ENCODE measurements around the gene WWOX. TPM values are rescaled to one million over a fixed set of nuclear protein-coding genes. Genes with fewer than 3 reads are reported as not detected.

Gene WWOX
- total and polyA plus RNA-seq, 2 of the 8 experiments (the other 6 are each of a cell fraction or from before 2014, with no cell fraction given), result 5.4 to 16.7 TPM

DNA sequence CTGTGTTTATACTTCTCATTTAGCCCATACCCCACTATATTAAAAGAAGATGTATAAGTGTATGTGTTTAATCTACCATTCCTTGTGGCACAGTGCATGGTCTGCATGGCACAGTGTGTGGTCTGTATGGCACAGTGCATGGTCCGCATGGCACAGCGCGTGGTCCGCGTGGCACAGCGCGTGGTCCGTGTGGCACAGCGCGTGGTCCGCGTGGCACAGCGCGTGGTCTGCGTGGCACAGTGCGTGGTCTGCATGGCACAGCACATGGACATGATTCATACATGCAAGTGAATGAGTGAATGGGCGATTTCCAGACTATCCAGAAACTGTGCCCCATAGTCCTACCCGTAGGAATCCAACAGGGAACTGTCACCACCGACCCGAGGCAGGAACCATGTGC, 868.5 kb downstream of the WWOX start:
- H3K23me2 ChIP-seq (ENCODE audit: low read depth, low read length), result no peaks in the 10 kb centered on the region
- no peak overlapping the region for H3K4me3 ChIP-seq (ENCODE audit: extremely low read depth in 1 of 4, insufficient read depth in 2 of 4, low read depth in 3 of 4, low read length in 4 of 4)
- H3K27ac ChIP-seq (ENCODE audit: low read depth, low read length), result no peak overlapping the region
- no peak overlapping the region for H2AFZ ChIP-seq (ENCODE audit: low read length)
- H2BK5ac ChIP-seq (ENCODE audit: low read depth, low read length), result no peak overlapping the region
- H3K4me2 ChIP-seq (ENCODE audit: insufficient read depth in 1 of 2, low read depth in 2 of 2, low read length in 2 of 2), result no peak overlapping the region
- H3K9me3 ChIP-seq (ENCODE audit: insufficient read depth in 2 of 2, low read depth in 1 of 2, low read length in 1 of 2), result no peaks in the 10 kb centered on the region
- ChIA-PET CTCF (ENCODE audit: partially characterized antibody) (no interaction called here), POLR2A (ENCODE audit: partially characterized antibody) (no interaction called here)
- no peak for FAIRE-seq
- no peak overlapping the region for H4K5ac ChIP-seq (ENCODE audit: insufficient read length, low read depth, low read length)
- no peak overlapping the region for H3K9ac ChIP-seq (replicated peaks in 1 of 4; ENCODE audit: extremely low read depth in 1 of 4, low read depth in 3 of 4, low read length in 3 of 4)
- H3K23ac ChIP-seq (ENCODE audit: insufficient read length), result no peak overlapping the region
- no peak overlapping the region for H4K91ac ChIP-seq (replicated peaks; ENCODE audit: insufficient read length, low read length)
- no peak overlapping the region for H3K4ac ChIP-seq (replicated peaks; ENCODE audit: insufficient read length, low read depth, low read length)
- H3K18ac ChIP-seq (ENCODE audit: extremely low read depth, low read length), result no peak overlapping the region
- H2BK12ac ChIP-seq (ENCODE audit: low read depth, low read length), result no peak overlapping the region
- H4K20me1 ChIP-seq (replicated peaks in 1 of 2; ENCODE audit: control insufficient read depth in 1 of 2, insufficient read depth in 2 of 2, low read length in 2 of 2), result no peaks in the 10 kb centered on the region
- WGBS, 2 experiments (ENCODE audit: extremely low coverage in 1 of 2, insufficient coverage in 1 of 2, insufficient read length in 1 of 2, insufficient replicate concordance in 2 of 2, low coverage in 1 of 2, low lambda C conversion rate in 2 of 2, missing lambda C conversion rate in 1 of 2), result 81% methylated on average over 20 of the region's 20 CpGs; no CpG with 5 or more reads in 1 of the 2 experiments
- peaks cover 0 to 4% (median 0%) of the 10 kb centered on the region in 4 experiments; a peak in 1 of 7 replicates for H3K4me1 ChIP-seq (replicated peaks in 1 of 4; ENCODE audit: control insufficient read depth in 3 of 4, insufficient read depth in 4 of 4, low read length in 3 of 4)
- no peak for DNase-seq (ENCODE audit: low read depth in 1 of 2, low spot score in 2 of 2)
- no peak overlapping the region for H2BK15ac ChIP-seq (ENCODE audit: low read length)
- H3K79me1 ChIP-seq (ENCODE audit: low read depth, low read length), result no peaks in the 10 kb centered on the region
- H2BK20ac ChIP-seq (ENCODE audit: low read length), result no peak overlapping the region
- no peak overlapping the region for H2BK120ac ChIP-seq (replicated peaks; ENCODE audit: low read depth, low read length)
- TF ChIP-seq JUN (IDR thresholded peaks at IDR 0.05; ENCODE audit: low read depth, low read length) (no peak), EGR1 (IDR thresholded peaks at IDR 0.05; ENCODE audit: borderline replicate concordance, low read depth, low read length) (peak; percentile 51; the same call in 1 of the 2 replicates), TCF12 (IDR thresholded peaks at IDR 0.05; ENCODE audit: low read depth, low read length) (no peak)
- H3K27me3 ChIP-seq (replicated peaks in 1 of 4; ENCODE audit: control insufficient read depth in 3 of 4, extremely low read depth in 1 of 4, insufficient read depth in 3 of 4, low read length in 3 of 4), result no peaks in the 10 kb centered on the region
- H3K56ac ChIP-seq (replicated peaks; ENCODE audit: insufficient read length, low read depth, low read length), result no peak overlapping the region
- no peaks in the 10 kb centered on the region for H3K79me2 ChIP-seq (ENCODE audit: control insufficient read depth in 1 of 2, insufficient read depth in 2 of 2, low read length in 2 of 2)
- no peak overlapping the region for H2AK5ac ChIP-seq (ENCODE audit: low read depth, low read length)
- no peak overlapping the region for H3K14ac ChIP-seq (ENCODE audit: insufficient read length)
- no peak overlapping the region for H4K8ac ChIP-seq (ENCODE audit: extremely low read depth, insufficient read depth, low read length)
- H3K36me3 ChIP-seq (ENCODE audit: control insufficient read depth in 2 of 4, insufficient read depth in 4 of 4, low read length in 3 of 4), result no peaks in the 10 kb centered on the region

Data from H1 (cell line).